Peyer's patch (tissue), 4 donors: ENCODE data around the gene B9D1.

Experiments used
- CTCF ChIP-seq, 6 experiments: fragments of 450-650 bp in 4 of 6; fragments of 200-600 bp in 2 of 6; sonication (generic) in 1 of 6; IDR thresholded peaks; one replicate each; pipeline ENCODE4 v1.5.1; 2017 to 2019; ENCODE audit warnings: antibody characterized with exemption in 6 of 6, mild to moderate bottlenecking in 3 of 6, moderate library complexity in 1 of 6
- POLR2A ChIP-seq, 2 donors: fragments of 450-650 bp; IDR thresholded peaks; one replicate each; pipeline ENCODE4 v1.5.1; 2017; ENCODE audit warnings: antibody characterized with exemption in 2 of 2, mild to moderate bottlenecking in 2 of 2, moderate library complexity in 2 of 2

DNA sequence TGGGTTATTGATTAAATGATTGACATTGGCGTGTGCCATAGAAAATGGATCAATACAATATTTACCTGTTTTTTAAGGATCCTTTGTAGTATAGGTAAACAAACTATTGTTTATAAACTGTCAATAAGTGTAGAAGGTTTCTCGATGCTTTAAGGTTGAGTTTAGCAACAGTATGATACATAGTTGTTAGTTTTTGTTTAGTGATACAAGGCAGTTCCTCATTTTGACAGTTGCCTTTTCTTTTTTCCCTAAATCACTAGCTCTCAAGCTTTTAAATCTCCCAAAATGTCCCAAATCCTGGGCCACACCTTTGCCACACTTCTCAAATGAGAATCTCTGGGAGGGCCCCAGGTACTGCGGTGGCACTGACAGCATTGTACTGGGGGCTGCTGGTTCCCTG, 68.1 kb downstream of the B9D1 start:
- no peak for TF ChIP-seq POLR2A (IDR thresholded peaks at IDR 0.05)
- TF ChIP-seq CTCF (IDR thresholded peaks at IDR 0.05), result no peak
